HEK293 (cell line): ENCODE measurements around the gene DNAJC11.

Experiments used
- CTCF ChIA-PET: fragments of 350-600 bp; formaldehyde crosslinking; extraction: SDS; loops from one replicate; lab custom pipeline; 2021; ENCODE audit warnings: antibody characterized with exemption; lab: Yijun Ruan, JAX
- POLR2A ChIA-PET: fragments of 300-600 bp; formaldehyde crosslinking; extraction: SDS; loops from one replicate; lab custom pipeline; 2020; ENCODE audit warnings: antibody characterized with exemption, inconsistent platforms; lab: Yijun Ruan, JAX
- H3K27ac ChIP-seq: fragments of 200-500 bp; sonication (Bioruptor generic); 2 replicates; pipeline ENCODE4 v1.5.1; 2014; ENCODE audit warnings: low read depth, low read length, control low read depth, inconsistent platforms; ENCODE audit errors: extremely low read depth
- H3K36me3 ChIP-seq, 2 experiments: fragments of 200-500 bp in 1 of 2; sonication (Bioruptor generic) in 1 of 2; 1 replicate in 1 of 2; 2 replicates in 1 of 2; pipeline ENCODE4 v1.5.1; 2014 to 2017; ENCODE audit warnings: inconsistent platforms in 2 of 2, low read length in 2 of 2; ENCODE audit not compliant: control insufficient read depth in 2 of 2, insufficient read depth in 1 of 2
- H3K4me1 ChIP-seq: fragments of 200-500 bp; sonication (Bioruptor generic); 2 replicates; pipeline ENCODE4 v1.5.1; 2014; ENCODE audit warnings: mild to moderate bottlenecking, low read length, inconsistent platforms; ENCODE audit not compliant: control insufficient read depth, insufficient read depth
- H3K4me3 ChIP-seq: 2 replicates; pipeline ENCODE4 v1.5.1; 2011; ENCODE audit warnings: low read depth, mild to moderate bottlenecking, control low read depth, low read length, moderate library complexity
- H3K9me3 ChIP-seq: fragments of 200-500 bp; sonication (Bioruptor generic); 2 replicates; pipeline ENCODE4 v1.5.1; 2014; ENCODE audit warnings: low read depth, low read length, inconsistent platforms; ENCODE audit not compliant: control insufficient read depth, insufficient read depth
- IKZF3 ChIP-seq: fragments of 450-650 bp; IDR thresholded peaks from 2 replicates; pipeline ENCODE4 v1.5.0; 2018; ENCODE audit warnings: missing biosample characterization, mild to moderate bottlenecking, missing genetic modification characterization, moderate library complexity
- KLF16 ChIP-seq: fragments of 450-650 bp; formaldehyde crosslinking; IDR thresholded peaks from 2 replicates; pipeline ENCODE4 v1.5.1; 2017; ENCODE audit warnings: missing biosample characterization, missing genetic modification characterization
- OSR2 ChIP-seq: fragments of 450-650 bp; formaldehyde crosslinking; IDR thresholded peaks from 2 replicates; pipeline ENCODE4 v1.5.1; 2016; ENCODE audit warnings: missing biosample characterization, missing genetic modification characterization
- TCF7L2 ChIP-seq: IDR thresholded peaks from 2 replicates; pipeline ENCODE4 v1.6.1; 2011; ENCODE audit warnings: low read depth, mild to moderate bottlenecking, inconsistent platforms, low read length, moderate library complexity, borderline replicate concordance
- ZBTB1 ChIP-seq: fragments of 450-650 bp; formaldehyde crosslinking; IDR thresholded peaks from 2 replicates; pipeline ENCODE4 v1.5.1; 2016; ENCODE audit warnings: missing biosample characterization, missing genetic modification characterization
- ZBTB49 ChIP-seq: fragments of 450-650 bp; formaldehyde crosslinking; IDR thresholded peaks from 2 replicates; pipeline ENCODE4 v1.5.1; 2016; ENCODE audit warnings: missing biosample characterization, missing genetic modification characterization, low read depth
- ZNF140 ChIP-seq: fragments of 450-650 bp; formaldehyde crosslinking; IDR thresholded peaks from 2 replicates; pipeline ENCODE4 v1.5.1; 2016; ENCODE audit warnings: missing biosample characterization, missing genetic modification characterization
- ZNF148 ChIP-seq: fragments of 450-650 bp; formaldehyde crosslinking; IDR thresholded peaks from 2 replicates; pipeline ENCODE4 v1.5.0; 2017; ENCODE audit warnings: missing biosample characterization, missing genetic modification characterization, borderline replicate concordance
- ZNF37A ChIP-seq: fragments of 450-650 bp; IDR thresholded peaks from 2 replicates; pipeline ENCODE4 v1.5.1; 2018; ENCODE audit warnings: missing biosample characterization, missing genetic modification characterization
- ZNF513 ChIP-seq: fragments of 450-650 bp; IDR thresholded peaks from 2 replicates; pipeline ENCODE4 v1.5.1; 2018; ENCODE audit warnings: missing biosample characterization, missing genetic modification characterization
- ZNF530 ChIP-seq: fragments of 450-650 bp; formaldehyde crosslinking; IDR thresholded peaks from 2 replicates; pipeline ENCODE4 v1.5.1; 2016; ENCODE audit warnings: low read depth, missing biosample characterization, missing genetic modification characterization
- ZNF549 ChIP-seq: fragments of 450-650 bp; IDR thresholded peaks from 2 replicates; pipeline ENCODE4 v1.5.1; 2018; ENCODE audit warnings: missing biosample characterization, missing genetic modification characterization, mild to moderate bottlenecking, inconsistent platforms, moderate library complexity
- ZNF585B ChIP-seq: fragments of 450-650 bp; formaldehyde crosslinking; IDR thresholded peaks from 2 replicates; pipeline ENCODE4 v1.5.1; 2016; ENCODE audit warnings: missing biosample characterization, missing genetic modification characterization
- ZNF596 ChIP-seq: fragments of 450-650 bp; IDR thresholded peaks from 2 replicates; pipeline ENCODE4 v1.5.0; 2018; ENCODE audit warnings: missing biosample characterization, mild to moderate bottlenecking, missing genetic modification characterization, moderate library complexity
- ZNF664 ChIP-seq: fragments of 450-650 bp; formaldehyde crosslinking; IDR thresholded peaks from 2 replicates; pipeline ENCODE4 v1.5.1; 2016; ENCODE audit warnings: missing biosample characterization, missing genetic modification characterization
- ZNF791 ChIP-seq: fragments of 450-650 bp; formaldehyde crosslinking; IDR thresholded peaks from 2 replicates; pipeline ENCODE4 v1.5.1; 2016; ENCODE audit warnings: missing biosample characterization, missing genetic modification characterization
- ZSCAN16 ChIP-seq: fragments of 450-650 bp; formaldehyde crosslinking; IDR thresholded peaks from 2 replicates; pipeline ENCODE4 v1.5.1; 2016; ENCODE audit warnings: missing biosample characterization, missing genetic modification characterization

DNAJC11 gene

GRCh38 chr1:6690186-6690585 lies 11.4 kb downstream of the DNAJC11 start (continued):
- TF ChIP-seq ZNF148 (tag by site-specific recombination) (no peak), OSR2 (tag by site-specific recombination) (no peak)

GRCh38 chr1:6688757-6689156 lies 12.9 kb downstream of the DNAJC11 start:
- ChIA-PET POLR2A (no interaction called here), CTCF (no interaction called here)
- Histone ChIP-seq H3K36me3 (peaks cover 0 to 7% of the 10 kb centered on the region in 2 experiments; a peak in 2 of 3 replicates), H3K4me1 (no peaks in the 10 kb centered on the region), H3K9me3 (no peaks in the 10 kb centered on the region), H3K4me3 (no peak overlapping the region), H3K27ac (no peak overlapping the region)
- TF ChIP-seq ZNF37A (tag by site-specific recombination), result no peak
- no peak for TF ChIP-seq ZSCAN16
- TF ChIP-seq ZNF596 (tag by site-specific recombination), result no peak
- TF ChIP-seq ZNF513, result no peak

GRCh38 chr1:6688001-6688400 lies 13.6 kb downstream of the DNAJC11 start:
- ChIA-PET POLR2A (no interaction called here), CTCF (no interaction called here)
- no peak for TF ChIP-seq ZNF549 (tag by site-specific recombination)
- TF ChIP-seq KLF16, result no peak
- TF ChIP-seq ZNF791 (tag by site-specific recombination), result no peak
- TF ChIP-seq IKZF3 (tag by site-specific recombination), result no peak
- TF ChIP-seq TCF7L2, result no peak
- TF ChIP-seq ZNF140 (tag by site-specific recombination), result no peak
- no peak for TF ChIP-seq ZNF585B
- TF ChIP-seq ZNF530 (tag by site-specific recombination), result no peak
- TF ChIP-seq ZNF664, result no peak
- TF ChIP-seq ZBTB1 (tag by site-specific recombination), result no peak
- TF ChIP-seq ZBTB49 (tag by site-specific recombination), result no peak
- Histone ChIP-seq H3K27ac (no peak overlapping the region), H3K4me1 (no peaks in the 10 kb centered on the region), H3K9me3 (no peaks in the 10 kb centered on the region), H3K36me3 (peaks cover 0 to 14% of the 10 kb centered on the region in 2 experiments; a peak in 1 of 3 replicates), H3K4me3 (no peak overlapping the region)
